Peyer's patch (tissue), 4 donors: ENCODE results near the gene ADAR.

ENCODE experiments used
- CTCF ChIP-seq, 6 experiments: fragments of 450-650 bp in 4 of 6; fragments of 200-600 bp in 2 of 6; sonication (generic) in 1 of 6; IDR thresholded peaks; one replicate each; pipeline ENCODE4 v1.5.1; 2017 to 2019; ENCODE audit warnings: antibody characterized with exemption in 6 of 6, mild to moderate bottlenecking in 3 of 6, moderate library complexity in 1 of 6
- POLR2A ChIP-seq, 2 donors: fragments of 450-650 bp; IDR thresholded peaks; one replicate each; pipeline ENCODE4 v1.5.1; 2017; ENCODE audit warnings: antibody characterized with exemption in 2 of 2, mild to moderate bottlenecking in 2 of 2, moderate library complexity in 2 of 2

- TF ChIP-seq POLR2A (IDR thresholded peaks at IDR 0.05) (no peak), CTCF (IDR thresholded peaks at IDR 0.05) (no peak)
Measured at GRCh38 chr1:154578058-154578418, 29.9 kb downstream of the ADAR start.
